Activated CD4-positive, alpha-beta T cell treated with anti-CD3 and anti-CD28 coated beads, Interleukin-2, amount 10 ng/mL, durations not matched to agents 7 days and 5 days (primary cell): Measurements from ENCODE around the gene ZNF587. TPM values are rescaled to one million over a fixed set of nuclear protein-coding genes. Genes with fewer than 3 reads are reported as not detected.
"Not testable (repeated sequence)": the region's sequence is repeated elsewhere in the genome, so short reads cannot be mapped to it uniquely, and the experiment has no call there.

Experiments used
- CTCF ChIA-PET: fragments of 350-600 bp; sonication (Branson Sonifier 250); formaldehyde crosslinking; loops from one replicate; lab custom pipeline; 2021; ENCODE audit warnings: antibody characterized with exemption; lab: Charles Lee
- POLR2A ChIA-PET: fragments of 350-600 bp; sonication (Branson Sonifier 250); formaldehyde crosslinking; loops from one replicate; lab custom pipeline; 2021; ENCODE audit warnings: antibody characterized with exemption; lab: Charles Lee
- DNase-seq: peaks from one replicate; pipeline ENCODE4 v3.0.0-alpha.2; 2020
- H3K27ac Mint-ChIP-seq: one replicate; pipeline ENCODE4 v1.8.0; 2021; ENCODE audit warnings: mild to moderate bottlenecking, moderate library complexity, mixed read lengths
- H3K27me3 Mint-ChIP-seq: one replicate; pipeline ENCODE4 v1.8.0; 2021; ENCODE audit warnings: mixed read lengths
- H3K36me3 Mint-ChIP-seq: one replicate; pipeline ENCODE4 v1.8.0; 2021; ENCODE audit warnings: low read depth, mixed read lengths
- H3K4me1 Mint-ChIP-seq: one replicate; pipeline ENCODE4 v1.8.0; 2021; ENCODE audit warnings: mixed read lengths
- H3K4me3 Mint-ChIP-seq: one replicate; pipeline ENCODE4 v1.8.0; 2021; ENCODE audit warnings: mild to moderate bottlenecking, moderate library complexity, mixed read lengths
- H3K9me3 Mint-ChIP-seq: one replicate; pipeline ENCODE4 v1.8.0; 2021; ENCODE audit warnings: mixed read lengths
- total RNA-seq, 2 experiments: library from RNA; stranded (reverse); gene quantifications; one replicate each; pipeline ENCODE4 v1.2.3, GENCODE V29; 2021

Gene ZNF587
- total RNA-seq, 2 experiments from 2014 or later, result 35.3 to 35.6 TPM

DNA sequence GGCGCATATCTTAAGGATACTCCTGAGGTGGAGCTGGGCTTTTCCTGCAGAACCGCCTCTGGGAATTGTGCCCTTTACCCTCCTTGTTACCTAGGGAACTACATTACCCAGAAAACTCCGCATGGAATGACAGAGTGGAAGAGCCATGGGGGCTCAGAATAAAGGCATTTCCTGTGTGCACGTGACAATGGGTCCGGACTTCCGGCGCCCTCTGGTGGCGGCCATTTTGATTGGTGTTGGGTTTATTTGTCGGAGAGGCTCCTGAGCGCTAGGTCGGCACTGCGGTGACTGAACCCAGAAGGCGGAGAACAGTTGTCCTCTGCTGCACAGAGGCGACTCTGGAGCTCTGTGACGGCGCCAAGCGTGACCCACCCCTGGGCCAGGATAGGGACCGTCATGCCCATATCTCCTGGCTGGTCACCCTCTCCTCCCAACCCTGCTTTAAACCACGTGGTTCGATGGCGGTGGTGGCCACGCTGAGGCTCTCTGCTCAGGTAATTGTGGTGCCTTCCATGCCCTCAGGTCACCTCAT is 19.5 kb upstream of the ZNF587 start, which contains the start of gene ZNF587B:
Gene ZNF587B, plus strand, starts transcription at position 229 of the 532 bp plus-strand sequence. Its CDS starts 230 bp downstream, at position 459.
- H3K36me3 Mint-ChIP-seq, result peaks cover 54% of the 10 kb centered on the region
- no peak within 1 kb of the TSS for H3K27ac Mint-ChIP-seq
- POLR2A ChIA-PET, result no interaction called here
- H3K9me3 Mint-ChIP-seq, result no peaks in the 10 kb centered on the region
- H3K4me1 Mint-ChIP-seq, result peaks cover 10% of the 10 kb centered on the region
- no peak within 1 kb of the TSS for H3K4me3 Mint-ChIP-seq
- no peaks in the 10 kb centered on the region for H3K27me3 Mint-ChIP-seq
- peak; percentile 18 for DNase-seq
- CTCF ChIA-PET, result no interaction called here

DNA sequence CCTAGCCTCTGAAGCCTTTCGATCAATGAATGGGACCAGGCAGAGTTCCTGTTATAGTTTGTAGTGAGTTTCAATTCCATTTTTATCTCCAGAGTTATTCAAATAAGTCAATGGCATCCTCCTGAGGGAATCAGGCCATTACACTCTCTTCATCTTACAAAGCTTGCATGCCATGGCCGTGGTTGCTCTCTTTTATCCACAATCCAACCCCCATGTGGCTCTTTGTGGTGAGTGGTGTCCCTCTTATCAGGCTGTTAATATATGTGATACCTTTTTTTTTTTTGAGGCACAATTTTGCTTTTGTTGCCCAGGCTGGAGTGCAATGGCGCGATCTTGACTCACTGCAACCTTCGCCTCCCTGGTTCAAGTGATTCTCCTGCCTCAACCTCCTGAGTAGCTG is 12.7 kb upstream of the ZNF587 start:
- H3K4me3 Mint-ChIP-seq, H3K27ac Mint-ChIP-seq, H3K27me3 Mint-ChIP-seq, DNase-seq, POLR2A ChIA-PET, H3K9me3 Mint-ChIP-seq: not testable (repeated sequence)
- H3K36me3 Mint-ChIP-seq, result peaks cover 43% of the 10 kb centered on the region
- peaks cover 18% of the 10 kb centered on the region for H3K4me1 Mint-ChIP-seq
- CTCF ChIA-PET, result interaction anchor here (0.6 kb wide), 1 partner anchor 653 kb away, joined by 3 read pairs; no protein-coding TSS in a partner anchor

DNA sequence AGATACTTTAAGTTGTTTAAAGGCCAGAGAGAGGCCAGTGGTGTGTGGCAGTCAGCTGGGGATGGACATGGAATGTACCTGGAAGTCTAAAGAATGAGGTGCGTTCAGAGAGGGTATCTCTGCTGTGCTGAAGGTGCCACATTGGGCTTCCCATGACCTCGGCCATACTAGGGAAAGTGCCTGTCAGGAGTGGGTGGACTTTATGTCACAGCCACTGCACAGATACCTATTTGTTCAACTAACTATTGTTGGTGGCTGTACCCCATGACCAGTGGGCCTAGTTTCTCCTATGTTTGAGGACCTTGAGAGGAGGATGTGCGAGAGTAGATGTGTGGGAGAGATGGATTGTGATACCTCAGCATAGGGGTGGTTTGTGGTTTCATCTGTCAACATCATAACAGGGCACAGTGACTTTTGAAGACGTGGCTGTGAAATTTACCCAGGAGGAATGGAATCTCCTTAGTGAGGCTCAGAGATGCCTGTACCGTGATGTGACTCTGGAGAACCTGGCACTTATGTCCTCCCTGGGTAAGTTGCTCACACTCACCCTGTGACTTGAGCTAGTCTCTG is 11.0 kb upstream of the ZNF587 start:
- POLR2A ChIA-PET, result not testable (repeated sequence)

DNA sequence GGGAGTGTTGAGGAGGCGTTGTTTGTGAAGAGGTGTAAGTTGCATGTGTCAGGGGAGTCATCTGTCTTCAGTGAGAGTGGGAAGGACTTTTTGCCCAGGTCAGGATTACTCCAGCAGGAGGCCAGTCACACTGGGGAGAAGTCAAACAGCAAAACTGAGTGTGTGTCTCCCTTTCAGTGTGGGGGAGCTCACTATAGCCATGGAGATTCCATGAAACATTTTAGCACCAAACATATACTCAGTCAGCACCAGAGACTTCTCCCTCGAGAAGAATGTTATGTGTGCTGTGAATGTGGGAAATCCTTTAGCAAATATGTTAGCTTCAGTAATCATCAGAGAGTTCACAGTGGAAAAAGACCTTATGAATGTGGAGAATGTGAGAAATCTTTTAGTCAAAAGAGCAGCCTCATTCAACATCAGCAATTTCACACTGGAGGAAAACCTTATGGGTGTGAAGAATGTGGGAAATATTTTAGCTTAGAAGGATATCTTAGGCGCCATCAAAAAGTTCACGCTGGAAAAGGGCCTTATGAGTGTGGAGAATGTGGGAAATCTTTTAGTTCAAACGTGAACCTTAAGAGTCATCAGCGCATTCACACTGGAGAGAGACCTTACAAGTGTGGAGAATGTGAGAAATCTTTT is 8.4 kb upstream of the ZNF587 start:
- peaks cover 19% of the 10 kb centered on the region for H3K4me1 Mint-ChIP-seq
- H3K27me3 Mint-ChIP-seq, result no peaks in the 10 kb centered on the region
- no peak overlapping the region for H3K4me3 Mint-ChIP-seq
- CTCF ChIA-PET, result no interaction called here
- no peaks in the 10 kb centered on the region for H3K9me3 Mint-ChIP-seq
- H3K27ac Mint-ChIP-seq, result peak overlapping the region; percentile 25
- peaks cover 66% of the 10 kb centered on the region for H3K36me3 Mint-ChIP-seq
- DNase-seq, result no peak
- POLR2A ChIA-PET, result no interaction called here

More for the DNA sequence above, 11.0 kb upstream of the ZNF587 start:
- CTCF ChIA-PET, H3K27me3 Mint-ChIP-seq, H3K4me3 Mint-ChIP-seq, H3K9me3 Mint-ChIP-seq, DNase-seq: not testable (repeated sequence)
- Mint-ChIP-seq H3K4me1 (peaks cover 16% of the 10 kb centered on the region), H3K27ac (peak overlapping the region; percentile 68), H3K36me3 (peaks cover 52% of the 10 kb centered on the region)

DNA sequence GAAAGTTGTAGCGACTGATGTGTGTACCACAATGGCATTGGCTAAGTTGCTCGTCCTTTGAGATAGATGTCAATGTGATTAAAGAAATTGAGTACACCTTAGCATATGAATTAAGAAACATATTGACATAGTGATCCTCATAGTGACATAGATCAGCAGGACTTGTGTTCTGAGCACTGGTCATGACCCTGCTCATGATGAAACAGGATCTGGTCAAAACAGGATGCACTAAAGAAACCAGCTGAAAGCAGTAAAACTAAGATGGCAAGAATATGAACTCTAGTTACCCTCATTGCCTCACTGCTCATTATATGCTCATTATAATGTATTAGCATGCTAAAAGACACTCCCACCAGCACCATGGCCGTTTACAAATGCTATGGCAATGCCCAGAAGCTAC is 2.5 kb upstream of the ZNF587 start:
- H3K27ac Mint-ChIP-seq, CTCF ChIA-PET, H3K9me3 Mint-ChIP-seq, POLR2A ChIA-PET, DNase-seq, H3K4me3 Mint-ChIP-seq, H3K27me3 Mint-ChIP-seq: not testable (repeated sequence)
- H3K36me3 Mint-ChIP-seq, result peaks cover 62% of the 10 kb centered on the region
- peaks cover 33% of the 10 kb centered on the region for H3K4me1 Mint-ChIP-seq

DNA sequence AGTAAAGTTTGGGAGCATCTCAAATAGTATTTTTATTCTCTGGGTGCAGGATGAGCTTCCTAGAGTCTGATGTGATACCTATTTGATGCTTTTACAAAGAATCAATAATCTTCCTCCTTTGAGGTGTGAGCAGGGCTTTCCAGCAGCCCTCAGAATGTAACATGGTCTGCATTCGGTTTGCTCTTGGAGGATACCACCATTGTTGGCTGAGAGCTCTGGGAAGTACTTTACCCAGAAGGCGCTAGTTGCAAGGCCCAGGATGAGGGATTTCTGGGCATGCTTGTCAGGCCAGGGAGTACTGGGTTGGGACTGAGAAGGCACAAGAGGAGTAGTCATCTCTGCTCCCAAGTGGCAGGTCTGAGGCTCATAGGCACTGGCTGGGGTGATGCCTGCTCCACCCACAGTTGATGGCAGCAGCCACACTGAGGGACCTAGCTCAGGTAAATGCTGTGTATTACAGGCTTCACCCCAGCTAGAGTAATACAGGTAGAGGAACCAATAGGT is 445 bp upstream of the ZNF587 start:
- peaks cover 66% of the 10 kb centered on the region for H3K36me3 Mint-ChIP-seq
- H3K9me3 Mint-ChIP-seq, result peaks cover 11% of the 10 kb centered on the region
- POLR2A ChIA-PET, H3K27me3 Mint-ChIP-seq, DNase-seq: not testable (repeated sequence)
- CTCF ChIA-PET, result interaction anchor here (1.4 kb wide), 1 partner anchor 30 kb away, joined by 6 read pairs; no protein-coding TSS in a partner anchor
- H3K4me3 Mint-ChIP-seq, result peak overlapping the region; percentile 84
- peak overlapping the region; percentile 89 for H3K27ac Mint-ChIP-seq
- H3K4me1 Mint-ChIP-seq, result peaks cover 35% of the 10 kb centered on the region

DNA sequence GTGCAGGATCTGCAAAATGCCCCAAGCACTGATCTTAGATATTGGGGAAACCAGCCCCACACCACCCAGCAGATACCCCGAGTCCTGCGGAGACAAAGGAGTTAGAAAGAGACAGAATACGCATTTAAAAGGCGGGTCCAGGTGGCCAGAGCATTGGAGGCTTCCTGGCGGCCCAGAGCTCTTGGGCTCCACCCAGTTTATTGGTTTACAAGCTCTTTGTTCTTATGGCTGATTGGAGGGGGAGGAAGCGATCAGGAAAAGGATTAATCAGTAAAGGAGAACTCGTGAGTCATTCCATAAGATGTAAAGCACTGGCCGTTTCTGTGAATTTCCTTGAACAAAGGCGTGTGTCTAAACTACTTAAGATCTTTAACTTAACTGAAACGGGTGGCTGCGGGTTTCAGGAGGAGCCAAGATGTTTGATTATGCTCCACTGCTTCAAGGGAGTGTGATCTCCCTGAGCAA is 926 bp downstream of the ZNF587 start:
- H3K27ac Mint-ChIP-seq, result peak overlapping the region; percentile 89
- ChIA-PET POLR2A (interaction anchor here (0.6 kb wide), 1 partner anchor 31 kb away, joined by 9 read pairs; no protein-coding TSS in a partner anchor), CTCF (no interaction called here)
- peaks cover 66% of the 10 kb centered on the region for H3K36me3 Mint-ChIP-seq
- peaks cover 12% of the 10 kb centered on the region for H3K9me3 Mint-ChIP-seq
- no peaks in the 10 kb centered on the region for H3K27me3 Mint-ChIP-seq
- peak overlapping the region; percentile 84 for H3K4me3 Mint-ChIP-seq
- DNase-seq, result no peak
- H3K4me1 Mint-ChIP-seq, result peaks cover 35% of the 10 kb centered on the region

DNA sequence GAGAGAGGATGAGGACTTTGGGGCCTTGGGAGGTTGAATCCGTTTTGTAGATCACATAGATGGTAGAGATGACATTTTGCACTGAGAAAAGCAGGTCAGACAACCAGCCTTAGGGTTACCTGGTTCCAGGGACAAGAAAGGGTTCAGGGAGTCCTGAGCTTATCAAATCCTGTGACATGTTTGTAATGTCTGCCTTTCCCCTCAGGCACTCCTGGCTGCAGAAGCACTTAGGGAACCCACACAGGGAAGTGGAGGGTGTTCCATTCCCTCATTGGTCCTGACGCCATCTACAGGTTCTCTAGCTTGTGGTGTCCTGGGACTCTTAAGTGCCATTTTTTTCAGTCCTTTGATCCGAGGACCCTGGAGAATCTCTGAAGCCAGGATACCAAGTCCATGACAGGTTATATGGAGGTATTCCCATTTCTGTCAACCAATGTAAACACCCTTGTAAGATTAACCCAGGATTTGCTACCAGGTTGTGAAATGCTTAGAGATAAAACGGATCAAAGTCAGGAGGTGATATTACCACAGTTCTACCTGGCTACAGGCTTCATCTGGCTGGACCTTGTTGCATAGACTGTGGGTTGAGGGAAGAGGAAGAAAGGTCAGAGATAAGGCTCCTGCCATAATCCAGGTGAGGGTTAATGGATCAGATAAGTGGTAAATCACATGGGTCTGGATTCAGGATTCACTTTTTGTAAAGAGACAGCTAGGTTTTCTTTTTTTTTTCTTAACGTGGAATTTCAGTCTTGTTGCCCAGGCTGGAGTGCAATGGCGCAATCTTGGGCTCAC is 2.3 kb downstream of the ZNF587 start:
- peaks cover 30% of the 10 kb centered on the region for H3K4me1 Mint-ChIP-seq
- H3K4me3 Mint-ChIP-seq, POLR2A ChIA-PET, DNase-seq, H3K27me3 Mint-ChIP-seq, H3K27ac Mint-ChIP-seq: not testable (repeated sequence)
- peaks cover 74% of the 10 kb centered on the region for H3K36me3 Mint-ChIP-seq
- H3K9me3 Mint-ChIP-seq, result peaks cover 14% of the 10 kb centered on the region
- CTCF ChIA-PET, result interaction anchor here (0.6 kb wide), 1 partner anchor 1714 kb away, joined by 3 read pairs; no protein-coding TSS in a partner anchor

DNA sequence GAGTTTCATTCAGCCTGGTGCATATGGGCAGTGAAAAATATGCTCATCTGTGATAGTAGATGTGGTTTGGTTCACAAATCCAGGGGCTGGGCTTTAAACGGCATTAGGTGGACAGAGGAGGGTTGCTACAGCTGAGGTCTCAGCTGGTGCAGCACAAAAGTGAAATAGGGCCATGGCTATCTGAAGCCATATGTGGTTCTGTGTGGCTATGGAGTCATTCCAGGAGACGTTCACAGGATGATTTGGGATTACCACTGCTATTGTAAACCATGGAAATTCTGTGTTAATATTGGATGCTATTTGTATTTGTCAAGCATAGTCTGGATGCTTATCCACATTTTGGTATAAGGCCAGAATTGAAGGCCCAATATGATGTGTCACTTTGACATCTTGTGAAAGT is 4.5 kb downstream of the ZNF587 start:
- H3K4me3 Mint-ChIP-seq, POLR2A ChIA-PET, DNase-seq, H3K27ac Mint-ChIP-seq, H3K27me3 Mint-ChIP-seq, CTCF ChIA-PET: not testable (repeated sequence)
- Mint-ChIP-seq H3K36me3 (peaks cover 81% of the 10 kb centered on the region), H3K4me1 (peaks cover 24% of the 10 kb centered on the region), H3K9me3 (peaks cover 18% of the 10 kb centered on the region)

DNA sequence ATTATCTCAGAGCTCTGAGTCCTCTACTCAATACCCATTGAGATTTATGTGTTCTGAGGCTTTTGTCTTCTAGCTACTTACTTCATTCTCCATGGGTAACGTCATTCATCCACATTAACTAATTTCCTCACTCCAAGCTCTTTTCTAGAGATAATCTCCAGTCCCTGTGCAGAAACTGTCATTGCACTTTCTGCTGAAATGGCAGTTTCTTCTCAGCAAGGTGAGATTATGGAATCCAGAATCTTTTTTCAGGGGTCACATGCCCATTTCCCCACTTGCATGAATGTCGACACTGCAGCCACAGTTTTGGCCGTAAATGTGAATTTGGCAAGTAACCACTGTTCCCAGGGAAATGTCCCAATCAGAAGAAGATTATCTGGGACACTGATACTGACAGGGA is 12.7 kb downstream of the ZNF587 start:
- POLR2A ChIA-PET, result not testable (repeated sequence)

DNA sequence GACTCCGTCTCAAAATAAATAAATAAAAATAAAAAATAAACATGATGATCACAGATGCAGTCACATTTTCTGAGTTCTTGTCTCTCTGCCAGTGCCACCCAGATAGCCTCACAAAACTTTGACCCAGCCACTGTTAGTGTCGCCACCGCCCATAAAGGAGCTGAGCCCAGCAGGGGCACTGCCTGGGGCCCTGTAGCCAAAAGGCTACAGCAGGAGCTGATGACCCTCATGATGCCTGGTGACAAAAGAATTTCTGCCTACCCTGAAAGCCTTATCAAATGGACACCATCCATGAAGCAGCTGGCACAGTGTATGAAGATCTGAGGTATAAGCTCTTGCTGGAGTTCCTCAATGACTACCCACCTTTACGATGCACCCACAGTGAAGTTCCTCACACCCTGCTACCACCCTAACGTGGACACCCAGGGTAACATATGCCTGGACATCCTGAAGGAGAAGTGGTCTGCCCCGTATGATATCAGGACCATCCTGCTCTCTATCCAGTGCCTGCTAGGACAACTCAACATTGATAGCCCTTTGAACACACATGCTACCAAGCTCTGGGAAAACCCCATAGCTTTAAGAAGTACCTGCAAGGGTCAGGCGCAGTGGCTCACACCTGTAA is 18.3 kb downstream of the ZNF587 start:
- Mint-ChIP-seq H3K4me1 (no peaks in the 10 kb centered on the region), H3K27ac (no peak overlapping the region), H3K36me3 (peaks cover 76% of the 10 kb centered on the region), H3K27me3 (no peaks in the 10 kb centered on the region), H3K9me3 (peaks cover 45% of the 10 kb centered on the region), H3K4me3 (no peak overlapping the region)
- ChIA-PET POLR2A (no interaction called here), CTCF (interaction anchor here (0.6 kb wide), 1 partner anchor 1467 kb away, joined by 3 read pairs; no protein-coding TSS in a partner anchor)
- DNase-seq, result no peak

More for the DNA sequence above, 12.7 kb downstream of the ZNF587 start:
- peaks cover 88% of the 10 kb centered on the region for H3K36me3 Mint-ChIP-seq
- H3K27ac Mint-ChIP-seq, H3K4me1 Mint-ChIP-seq, DNase-seq, H3K4me3 Mint-ChIP-seq, H3K27me3 Mint-ChIP-seq: not testable (repeated sequence)
- CTCF ChIA-PET, result interaction anchor here (1.4 kb wide), 1 partner anchor 10 kb away, joined by 5 read pairs; no protein-coding TSS in a partner anchor
- peaks cover 27% of the 10 kb centered on the region for H3K9me3 Mint-ChIP-seq

DNA sequence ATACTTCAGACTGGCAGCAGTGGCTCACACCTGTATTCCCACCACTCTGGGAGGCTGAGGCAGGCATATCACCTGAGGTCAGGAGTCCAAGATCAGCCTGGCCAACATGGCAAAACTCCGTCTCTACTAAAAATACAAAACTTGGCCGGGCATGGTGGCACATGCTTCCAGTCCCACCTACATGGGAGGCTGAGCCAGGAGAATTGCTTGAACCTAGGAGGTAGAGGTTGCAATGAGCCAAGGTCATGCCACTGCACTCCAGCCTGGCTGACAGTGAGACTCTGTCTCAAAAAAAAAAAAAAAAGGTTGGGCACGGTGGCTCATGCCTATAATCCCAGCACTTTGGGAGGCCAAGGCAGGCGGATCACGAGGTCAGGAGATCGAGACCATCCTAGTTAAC is 20.0 kb downstream of the ZNF587 start:
- DNase-seq, H3K27me3 Mint-ChIP-seq, H3K4me1 Mint-ChIP-seq, H3K27ac Mint-ChIP-seq, POLR2A ChIA-PET, CTCF ChIA-PET, H3K4me3 Mint-ChIP-seq: not testable (repeated sequence)
- Mint-ChIP-seq H3K36me3 (peaks cover 78% of the 10 kb centered on the region), H3K9me3 (peaks cover 52% of the 10 kb centered on the region)
